IMR-90 (cell line): ENCODE data around the gene PIAS1. TPM values are rescaled to one million over a fixed set of nuclear protein-coding genes. Genes with fewer than 3 reads are reported as not detected.

Experiments used
- ATAC-seq: fragments of 200-7000 bp; cut with Tn5 transposase; 2 replicates; pipeline ENCODE4 v1.9.1; 2020; ENCODE audit warnings: low read depth, mild to moderate bottlenecking, moderate library complexity
- BruUV-seq: library from RNA; stranded (reverse); fragments of 400-500 nt; replicated peaks from 2 replicates; lab custom pipeline; 2021; lab: Mats Ljungman, UMichigan
- CTCF ChIA-PET: fragments of 300-600 bp; formaldehyde crosslinking; extraction: SDS; loops from one replicate; lab custom pipeline; 2021; ENCODE audit warnings: antibody characterized with exemption; lab: Yijun Ruan, JAX
- POLR2A ChIA-PET: fragments of 300-600 bp; sonication (Branson Sonifier 250); formaldehyde crosslinking; loops from one replicate; lab custom pipeline; 2022; ENCODE audit warnings: antibody characterized with exemption; ENCODE audit not compliant: unreplicated experiment; lab: Charles Lee
- DNase-seq: peaks from one replicate; pipeline ENCODE4 v3.0.0; 2013
- H2AFZ ChIP-seq: replicated peaks from 2 replicates; pipeline ENCODE3; 2013; ENCODE audit warnings: low read length, mild to moderate bottlenecking; ENCODE audit not compliant: poor library complexity
- H2AK5ac ChIP-seq: 2 replicates; pipeline ENCODE4 v1.6.1; 2013; ENCODE audit warnings: low read depth, low read length, inconsistent platforms
- H2AK9ac ChIP-seq: replicated peaks from 2 replicates; pipeline ENCODE3; 2013; ENCODE audit warnings: mild to moderate bottlenecking, low read depth, low read length, moderate library complexity; ENCODE audit not compliant: poor library complexity
- H2BK120ac ChIP-seq: 2 replicates; pipeline ENCODE4 v1.6.1; 2013; ENCODE audit warnings: low read depth, low read length, inconsistent platforms
- H2BK15ac ChIP-seq: 3 replicates; pipeline ENCODE4 v1.6.1; 2013; ENCODE audit warnings: low read depth, low read length, inconsistent platforms
- H2BK20ac ChIP-seq: 2 replicates; pipeline ENCODE4 v1.6.1; 2013; ENCODE audit warnings: low read depth, mild to moderate bottlenecking, inconsistent platforms, low read length, moderate library complexity
- H2BK5ac ChIP-seq: 2 replicates; pipeline ENCODE4 v1.6.1; 2013; ENCODE audit warnings: mild to moderate bottlenecking, low read depth, low read length, inconsistent platforms; ENCODE audit not compliant: poor library complexity, severe bottlenecking
- H3K14ac ChIP-seq: replicated peaks from 2 replicates; pipeline ENCODE4 v1.6.1; 2013; ENCODE audit warnings: low read depth, low read length, inconsistent platforms
- H3K18ac ChIP-seq: 2 replicates; pipeline ENCODE4 v1.6.1; 2013; ENCODE audit warnings: low read depth, low read length, control low read depth
- H3K23ac ChIP-seq: 2 replicates; pipeline ENCODE4 v1.6.1; 2013; ENCODE audit warnings: low read depth, low read length, inconsistent platforms
- H3K27ac ChIP-seq: 2 replicates; pipeline ENCODE4 v1.5.1; 2013; ENCODE audit warnings: mild to moderate bottlenecking, control low read depth, low read length; ENCODE audit not compliant: insufficient read depth
- H3K27me3 ChIP-seq: 2 replicates; pipeline ENCODE4 v1.6.1; 2013; ENCODE audit warnings: low read length; ENCODE audit not compliant: control insufficient read depth, insufficient read depth
- H3K36me3 ChIP-seq: 2 replicates; pipeline ENCODE4 v1.6.1; 2013; ENCODE audit warnings: low read length, mixed read lengths; ENCODE audit not compliant: control insufficient read depth, insufficient read depth
- H3K4ac ChIP-seq: 2 replicates; pipeline ENCODE4 v1.6.1; 2013; ENCODE audit warnings: low read depth, low read length, inconsistent platforms
- H3K4me1 ChIP-seq: 2 replicates; pipeline ENCODE4 v1.6.1; 2013; ENCODE audit warnings: low read length, mixed read lengths; ENCODE audit not compliant: control insufficient read depth, insufficient read depth
- H3K4me2 ChIP-seq: 2 replicates; pipeline ENCODE4 v1.6.1; 2013; ENCODE audit warnings: low read depth, mild to moderate bottlenecking, control low read depth, low read length, moderate library complexity
- H3K4me3 ChIP-seq: 2 replicates; pipeline ENCODE4 v1.5.1; 2013; ENCODE audit warnings: low read depth, mild to moderate bottlenecking, control low read depth, low read length, moderate library complexity; ENCODE audit not compliant: insufficient read depth
- H3K56ac ChIP-seq: 2 replicates; pipeline ENCODE4 v1.6.1; 2013; ENCODE audit warnings: low read length, inconsistent platforms; ENCODE audit not compliant: insufficient read depth; ENCODE audit errors: extremely low read depth
- H3K79me1 ChIP-seq, 2 experiments: 2 replicates each; pipeline ENCODE4 v1.6.1; 2013; ENCODE audit warnings: low read length in 2 of 2, inconsistent platforms in 1 of 2, low read depth in 1 of 2
- H3K9ac ChIP-seq: 2 replicates; pipeline ENCODE4 v1.6.1; 2013; ENCODE audit warnings: low read depth, low read length, control low read depth
- H3K9me1 ChIP-seq: 2 replicates; pipeline ENCODE4 v1.6.1; 2013; ENCODE audit warnings: low read length, inconsistent platforms; ENCODE audit not compliant: insufficient read depth
- H3K9me3 ChIP-seq: 2 replicates; pipeline ENCODE4 v1.6.1; 2013; ENCODE audit warnings: low read length; ENCODE audit not compliant: control insufficient read depth, insufficient read depth
- H4K20me1 ChIP-seq: 2 replicates; pipeline ENCODE4 v1.6.1; 2013; ENCODE audit warnings: low read length, inconsistent platforms; ENCODE audit not compliant: insufficient read depth
- H4K5ac ChIP-seq: 2 replicates; pipeline ENCODE4 v1.6.1; 2013; ENCODE audit warnings: mild to moderate bottlenecking, low read depth, low read length, control low read depth
- H4K8ac ChIP-seq, 2 experiments: 2 replicates each; pipeline ENCODE4 v1.6.1; 2013; ENCODE audit warnings: low read depth in 2 of 2, low read length in 2 of 2, control low read depth in 1 of 2, inconsistent platforms in 1 of 2
- H4K91ac ChIP-seq: 2 replicates; pipeline ENCODE4 v1.6.1; 2013; ENCODE audit warnings: low read depth, low read length, inconsistent platforms; ENCODE audit not compliant: insufficient read depth
- BHLHE40 ChIP-seq: fragments of 150-350 bp; IDR thresholded peaks from 2 replicates; pipeline ENCODE4 v1.6.1; 2016; ENCODE audit warnings: mild to moderate bottlenecking, low read depth, low read length
- CEBPB ChIP-seq: IDR thresholded peaks from 2 replicates; pipeline ENCODE4 v1.6.1; 2012; ENCODE audit warnings: low read depth, low read length, improper control_type of control experiment
- CHD1 ChIP-seq: IDR thresholded peaks from 2 replicates; pipeline ENCODE4 v1.6.1; 2012; ENCODE audit warnings: low read depth, low read length, improper control_type of control experiment
- ELK1 ChIP-seq: fragments of 150-350 bp; IDR thresholded peaks from 2 replicates; pipeline ENCODE4 v1.6.1; 2016; ENCODE audit warnings: low read depth, mild to moderate bottlenecking, low read length, moderate library complexity, borderline replicate concordance
- FOS ChIP-seq: fragments of 150-350 bp; IDR thresholded peaks from 2 replicates; pipeline ENCODE4 v1.6.1; 2016; ENCODE audit warnings: low read depth, low read length
- MAFK ChIP-seq: IDR thresholded peaks from 2 replicates; pipeline ENCODE4 v1.6.1; 2012; ENCODE audit warnings: low read depth, low read length, improper control_type of control experiment
- MAZ ChIP-seq: IDR thresholded peaks from 2 replicates; pipeline ENCODE4 v1.6.1; 2012; ENCODE audit warnings: low read depth, mild to moderate bottlenecking, low read length, improper control_type of control experiment, moderate library complexity, borderline replicate concordance
- MXI1 ChIP-seq: IDR thresholded peaks from 2 replicates; pipeline ENCODE4 v1.6.1; 2012; ENCODE audit warnings: low read depth, mild to moderate bottlenecking, low read length, moderate library complexity, borderline replicate concordance
- NFE2L2 ChIP-seq: fragments of 150-350 bp; IDR thresholded peaks from 2 replicates; pipeline ENCODE4 v1.6.1; 2016; ENCODE audit warnings: low read depth, mild to moderate bottlenecking, low read length
- POLR2A ChIP-seq: IDR thresholded peaks from 2 replicates; pipeline ENCODE4 v1.6.1; 2012; ENCODE audit warnings: mild to moderate bottlenecking, low read depth, low read length
- RAD21 ChIP-seq: IDR thresholded peaks from 2 replicates; pipeline ENCODE4 v1.6.1; 2012; ENCODE audit warnings: low read length, improper control_type of control experiment
- RCOR1 ChIP-seq: IDR thresholded peaks from 2 replicates; pipeline ENCODE4 v1.6.1; 2012; ENCODE audit warnings: mild to moderate bottlenecking, low read length, improper control_type of control experiment; ENCODE audit not compliant: insufficient replicate concordance
- RFX5 ChIP-seq: IDR thresholded peaks from 2 replicates; pipeline ENCODE4 v1.8.0; 2012; ENCODE audit warnings: low read depth, mild to moderate bottlenecking, low read length, moderate library complexity
- SMC3 ChIP-seq: fragments of 150-350 bp; IDR thresholded peaks from 2 replicates; pipeline ENCODE4 v1.6.1; 2016; ENCODE audit warnings: low read depth, mild to moderate bottlenecking, antibody characterized with exemption, low read length, moderate library complexity
- USF2 ChIP-seq: fragments of 150-350 bp; IDR thresholded peaks from 2 replicates; pipeline ENCODE4 v1.6.1; 2017; ENCODE audit warnings: mild to moderate bottlenecking, antibody characterized with exemption, low read length, low read depth
- WGBS, 2 experiments: methylation state at CpG; one replicate each; pipeline versions ENCODE4 v1.1.5 to v1.1.7; 2013; ENCODE audit warnings: missing lambda C conversion rate in 2 of 2; ENCODE audit not compliant: insufficient read length in 1 of 2; ENCODE audit errors: extremely low coverage in 2 of 2; 5-methylcytosine and 5-hydroxymethylcytosine counted together
- dilution Hi-C: fragments of 300-500 bp; cut with HindIII; formaldehyde crosslinking; loops from one replicate; pipeline ENCODE4 v1.14.3; 2018; ENCODE audit warnings: low sequenced_read_pairs; ENCODE audit not compliant: unreplicated experiment
- in situ Hi-C: fragments of 300-500 bp; cut with MboI; formaldehyde crosslinking; loops from 3 replicates; pipeline ENCODE4 v1.14.3; 2019; ENCODE audit warnings: low sequenced_read_pairs, inconsistent platforms, mixed read lengths
- intact Hi-C: fragments of 100-400 bp; cut with micrococcal nuclease; formaldehyde crosslinking; loops from 2 replicates; pipeline ENCODE4 v1.10.0; 2022
- polyA plus RNA-seq, 3 experiments: library from polyadenylated mRNA; depleted of rRNA; stranded (reverse); fragments of >200 nt; gene quantifications; 2 replicates each; pipeline ENCODE4 v1.2.3, GENCODE V29; 2012; ENCODE audit warnings: low replicate concordance in 1 of 3
- total RNA-seq: library from RNA; depleted of rRNA; stranded (reverse); fragments of >200 nt; gene quantifications from 2 replicates; pipeline ENCODE4 v1.2.3, GENCODE V29; 2012
- TF ChIP-seq, protein P1 (sequence below): conservative IDR thresholded peaks from 2 replicates; pipeline ENCODE4 v1.5.1; 2012; ENCODE audit warnings: mild to moderate bottlenecking, low read depth, low read length, improper control_type of control experiment

The PIAS1 gene
- total and polyA plus RNA-seq, 2 of the 4 experiments (the other 2 are of a cell fraction) = 20.0 to 63.6 TPM

- Histone ChIP-seq H2BK120ac (no peak overlapping the region), H3K79me1 (peaks cover 7 to 32% of the 10 kb centered on the region in 2 experiments), H3K27me3 (no peaks in the 10 kb centered on the region), H2BK5ac (no peak overlapping the region), H4K8ac (no peak overlapping the region), H3K56ac (no peak overlapping the region), H3K9me1 (no peaks in the 10 kb centered on the region), H2AK5ac (no peak overlapping the region), H3K4me1 (no peaks in the 10 kb centered on the region), H2AFZ (no peak overlapping the region), H4K5ac (no peak overlapping the region), H2BK20ac (no peak overlapping the region), H3K4me2 (no peak overlapping the region), H2AK9ac (no peak overlapping the region), H3K4me3 (no peak overlapping the region), H3K18ac (no peak overlapping the region), H4K20me1 (peaks cover 6% of the 10 kb centered on the region; the same call in 1 of the 2 replicates), H3K9ac (no peak overlapping the region), H3K27ac (no peak overlapping the region), H3K14ac (no peak overlapping the region), H3K4ac (no peak overlapping the region), H3K36me3 (no peaks in the 10 kb centered on the region), H4K91ac (no peak overlapping the region), H3K9me3 (no peaks in the 10 kb centered on the region), H2BK15ac (no peak overlapping the region), H3K23ac (no peak overlapping the region)
- no peak for DNase-seq
- dilution Hi-C loops = no loop called here
- intact Hi-C loops = no loop called here
- no peak for ATAC-seq
- CTCF ChIA-PET = interaction anchor here (0.5 kb wide), 1 partner anchor 1060 kb away, joined by 4 read pairs; no protein-coding TSS in a partner anchor
- no CpG with 5 or more reads among the region's 1 CpG for WGBS, 2 experiments
- no TSS peak for BruUV-seq
- POLR2A ChIA-PET = no interaction called here
- in situ Hi-C loops = no loop called here
- no peak for TF ChIP-seq NFE2L2
- no peak for TF ChIP-seq BHLHE40
- no peak for TF ChIP-seq RCOR1
- no peak for TF ChIP-seq FOS
- TF ChIP-seq, protein P1, sequence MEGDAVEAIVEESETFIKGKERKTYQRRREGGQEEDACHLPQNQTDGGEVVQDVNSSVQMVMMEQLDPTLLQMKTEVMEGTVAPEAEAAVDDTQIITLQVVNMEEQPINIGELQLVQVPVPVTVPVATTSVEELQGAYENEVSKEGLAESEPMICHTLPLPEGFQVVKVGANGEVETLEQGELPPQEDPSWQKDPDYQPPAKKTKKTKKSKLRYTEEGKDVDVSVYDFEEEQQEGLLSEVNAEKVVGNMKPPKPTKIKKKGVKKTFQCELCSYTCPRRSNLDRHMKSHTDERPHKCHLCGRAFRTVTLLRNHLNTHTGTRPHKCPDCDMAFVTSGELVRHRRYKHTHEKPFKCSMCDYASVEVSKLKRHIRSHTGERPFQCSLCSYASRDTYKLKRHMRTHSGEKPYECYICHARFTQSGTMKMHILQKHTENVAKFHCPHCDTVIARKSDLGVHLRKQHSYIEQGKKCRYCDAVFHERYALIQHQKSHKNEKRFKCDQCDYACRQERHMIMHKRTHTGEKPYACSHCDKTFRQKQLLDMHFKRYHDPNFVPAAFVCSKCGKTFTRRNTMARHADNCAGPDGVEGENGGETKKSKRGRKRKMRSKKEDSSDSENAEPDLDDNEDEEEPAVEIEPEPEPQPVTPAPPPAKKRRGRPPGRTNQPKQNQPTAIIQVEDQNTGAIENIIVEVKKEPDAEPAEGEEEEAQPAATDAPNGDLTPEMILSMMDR = no peak
- TF ChIP-seq MAZ = no peak
- no peak for TF ChIP-seq USF2
- no peak for TF ChIP-seq RFX5
- TF ChIP-seq SMC3 = no peak
- no peak for TF ChIP-seq RAD21
- TF ChIP-seq MAFK = no peak
- no peak for TF ChIP-seq MXI1
- no peak for TF ChIP-seq POLR2A
- no peak for TF ChIP-seq CEBPB
- TF ChIP-seq ELK1 = no peak
- no peak for TF ChIP-seq CHD1
These were observed 83.0 kb downstream of the PIAS1 start for GRCh38 chr15:68137096-68137495.
